NT2/D1 (cell line): ENCODE results near the gene ANXA2R.

ENCODE experiments used
- SUZ12 ChIP-seq: IDR thresholded peaks from 2 replicates; pipeline ENCODE4 v1.6.1; 2011; ENCODE audit not compliant: insufficient read length, insufficient read depth; ENCODE audit errors: extremely low read depth
- YY1 ChIP-seq: IDR thresholded peaks from 2 replicates; pipeline ENCODE4 v1.6.1; 2011; ENCODE audit not compliant: insufficient read length, insufficient read depth
- ZNF274 ChIP-seq: IDR thresholded peaks from 2 replicates; pipeline ENCODE4 v1.6.1; 2011; ENCODE audit warnings: mild to moderate bottlenecking, low read depth, low read length

- no peak for TF ChIP-seq YY1
- no peak for TF ChIP-seq ZNF274
- TF ChIP-seq SUZ12: no peak
Measured at GRCh38 chr5:43016217-43016779, 23.8 kb downstream of the ANXA2R start.
